Measurements from ENCODE around the gene CLCN1.

GRCh38 chr7:143382126-143382790, 66.3 kb downstream of the CLCN1 start:
- TF ChIP-seq CTCF (IDR thresholded peaks at IDR 0.05) (no peak), POLR2A (IDR thresholded peaks at IDR 0.05) (no peak)

Measured in suprapubic skin (tissue), 3 donors.